Fibroblast of skin of scalp (primary cell): ENCODE measurements around the gene TOLLIP. TPM values are rescaled to one million over a fixed set of nuclear protein-coding genes. Genes with fewer than 3 reads are reported as not detected.
A peak's percentile ranks its signal among the peaks of the same experiment; 100 is the strongest.
"Not testable (repeated sequence)": the region's sequence is repeated elsewhere in the genome, so short reads cannot be mapped to it uniquely, and the experiment has no call there.

Experiments
- DNase-seq: peaks from one replicate; pipeline ENCODE4 v3.0.0-alpha.2; 2013
- polyA plus RNA-seq, 2 experiments: library from polyadenylated mRNA; unstranded; fragments of 120-200 nt; gene quantifications; one replicate each; pipeline ENCODE4 v1.2.1, GENCODE V29; 2013; ENCODE audit not compliant: insufficient read length in 2 of 2

The TOLLIP gene
- polyA plus RNA-seq (2013, experiment 1 of 2; ENCODE audit: insufficient read length): 33.2 TPM
- 31.1 TPM for polyA plus RNA-seq (2013, experiment 2 of 2; ENCODE audit: insufficient read length)

- peak; percentile 94 for DNase-seq
Observed at GRCh38 chr11:1309498-1310317, at the start of gene TOLLIP. Gene TOLLIP (minus strand): TSS chr11:1309632. CDS start chr11:1309498, 134 bp downstream.

DNA sequence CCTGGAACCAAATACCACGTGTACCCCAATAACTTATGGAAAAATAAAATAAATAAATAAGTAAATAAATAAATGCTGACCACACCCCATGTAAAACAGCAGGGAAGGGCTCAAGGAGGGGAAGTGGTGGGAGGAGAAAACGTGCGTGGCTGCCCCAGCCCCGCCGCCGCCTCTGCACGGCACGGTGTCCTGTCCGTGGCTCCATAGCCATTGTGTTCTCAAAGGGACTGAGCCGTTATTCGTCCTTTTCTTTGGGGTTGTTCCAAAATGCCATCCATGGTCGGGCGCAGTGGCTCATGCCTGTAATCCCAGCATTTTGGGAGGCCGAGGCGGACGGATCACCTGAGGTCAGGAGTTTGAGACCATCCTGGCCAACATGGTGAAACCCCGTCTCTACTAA is 49.5 kb upstream of the TOLLIP start:
- DNase-seq: not testable (repeated sequence)

- no peak for DNase-seq
Observed at GRCh38 chr11:1358286-1358685, 48.9 kb upstream of the TOLLIP start.

DNA sequence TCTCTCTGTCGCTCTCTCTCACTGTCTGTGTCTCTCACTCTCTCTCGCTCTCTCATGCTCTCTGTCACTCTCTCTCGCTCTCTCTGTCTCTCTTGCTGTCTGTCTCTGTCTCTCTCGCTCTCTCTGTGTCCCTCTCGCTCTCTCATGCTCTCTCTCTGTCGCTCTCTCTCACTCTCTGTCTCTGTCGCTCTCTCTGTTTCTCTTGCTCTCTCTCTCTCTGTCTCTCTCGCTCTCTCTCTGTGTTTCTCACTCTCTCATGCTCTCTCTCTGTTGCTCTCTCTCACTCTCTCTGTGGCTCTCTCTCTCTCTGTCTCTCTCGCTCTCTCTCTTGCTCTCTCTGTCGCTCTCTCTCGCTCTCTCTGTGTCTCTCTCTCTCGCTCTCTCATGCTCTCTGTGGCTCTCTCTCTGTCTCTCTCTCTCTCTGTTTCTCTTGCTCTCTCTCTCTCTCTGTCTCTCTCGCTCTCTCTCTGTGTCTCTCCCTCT is 47.1 kb upstream of the TOLLIP start:
- DNase-seq: no peak

GRCh38 chr11:1356007-1356435 is 46.6 kb upstream of the TOLLIP start:
- no peak for DNase-seq

- DNase-seq: no peak
Observed at GRCh38 chr11:1354125-1354938, 44.9 kb upstream of the TOLLIP start.

DNA sequence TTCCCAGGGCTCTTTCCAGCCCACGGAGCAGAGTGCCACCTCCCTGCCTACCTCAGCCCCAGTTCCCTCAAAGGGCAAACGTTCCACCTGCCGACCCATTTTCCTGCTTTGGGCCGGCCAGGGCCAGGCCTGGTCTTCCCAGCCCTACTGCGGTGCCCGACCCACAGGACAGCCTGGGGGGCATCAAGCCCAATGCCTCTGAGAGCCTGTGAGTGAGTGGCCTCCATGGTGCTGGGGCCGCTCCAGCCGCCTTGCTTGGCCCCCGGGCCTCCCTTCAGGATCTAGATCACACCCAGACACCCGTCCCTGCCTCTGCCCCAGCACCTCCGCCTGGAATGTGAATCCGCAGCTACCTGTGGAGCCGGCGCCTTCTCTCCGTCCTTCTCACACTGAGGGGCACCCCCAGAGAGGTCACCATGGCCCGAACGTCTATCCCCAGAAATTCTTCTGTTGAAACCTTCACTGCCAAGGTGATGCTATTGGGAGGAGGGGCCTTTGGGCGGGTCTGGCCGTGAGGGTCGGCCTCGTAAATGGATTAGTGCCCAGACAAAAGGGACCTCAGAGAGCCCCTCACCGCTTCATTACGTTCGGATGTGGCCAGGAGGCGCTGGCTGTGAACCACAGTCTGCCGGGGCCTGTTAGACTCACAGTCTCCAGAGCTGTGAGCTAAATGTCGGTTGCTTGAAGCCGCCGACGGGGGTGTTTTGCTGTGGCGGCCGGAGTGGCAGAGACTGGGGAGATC is 44.1 kb upstream of the TOLLIP start:
- DNase-seq: no peak

DNA sequence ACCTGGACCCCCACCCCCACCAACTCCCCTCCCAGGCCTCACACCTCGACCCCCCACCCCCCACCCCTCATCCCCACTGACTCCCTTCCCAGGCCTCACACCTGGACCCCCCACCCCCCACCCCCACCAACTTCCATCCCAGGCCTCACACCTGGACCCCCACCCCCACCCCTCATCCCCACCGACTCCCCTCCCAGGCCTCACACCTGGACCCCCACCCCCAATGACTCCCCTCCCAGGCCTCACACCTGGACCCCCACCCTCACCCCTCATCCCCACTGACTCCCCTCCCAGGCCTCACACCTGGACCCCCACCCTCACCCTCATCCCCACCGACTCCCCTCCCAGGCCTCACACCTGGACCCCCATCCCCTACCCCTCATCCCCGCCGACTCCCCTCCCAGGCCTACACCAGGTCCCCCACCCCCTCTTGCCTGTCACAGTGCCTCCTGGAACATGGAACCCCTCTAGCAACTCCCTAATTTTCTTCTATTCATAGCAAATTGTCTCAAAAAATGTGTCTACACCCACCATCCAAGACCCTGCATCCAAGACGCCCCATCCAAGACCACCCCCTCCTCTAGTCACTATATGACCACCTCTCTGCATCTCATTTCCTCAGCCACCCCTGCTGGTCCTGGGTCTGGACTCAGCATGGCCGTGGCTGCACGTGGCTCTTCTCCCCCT is 43.4 kb upstream of the TOLLIP start:
- DNase-seq: no peak

DNA sequence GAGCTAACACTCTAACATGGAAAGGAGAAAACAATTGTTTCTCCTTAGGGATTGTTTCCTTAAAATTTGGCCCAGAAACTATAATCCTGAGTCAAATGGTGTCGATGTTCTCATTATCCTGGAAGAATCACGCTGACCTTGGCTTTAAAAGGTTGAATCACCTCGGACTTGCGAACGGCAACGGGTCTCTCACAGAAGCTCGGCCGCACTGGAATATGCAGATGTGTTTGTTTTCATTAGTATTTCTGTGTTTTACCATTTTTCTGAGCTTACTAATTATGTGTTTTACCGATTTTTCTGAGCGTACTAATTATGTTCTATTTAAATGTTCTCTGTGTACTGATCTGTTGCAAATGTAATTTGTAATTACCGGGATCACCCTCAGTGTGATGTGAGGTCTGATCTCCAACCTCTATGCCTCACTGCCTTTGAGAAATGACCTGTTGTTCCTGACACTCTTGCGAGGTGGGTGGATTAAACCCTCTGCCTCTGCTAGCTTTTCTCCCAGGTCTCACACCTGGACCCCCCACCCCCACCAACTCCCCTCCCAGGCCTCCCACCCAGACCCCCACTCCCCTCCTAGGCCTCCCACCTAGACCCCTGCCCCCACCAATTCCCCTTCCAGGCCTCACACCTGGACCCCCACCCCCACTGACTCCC is 42.0 kb upstream of the TOLLIP start:
- DNase-seq: no peak

DNA sequence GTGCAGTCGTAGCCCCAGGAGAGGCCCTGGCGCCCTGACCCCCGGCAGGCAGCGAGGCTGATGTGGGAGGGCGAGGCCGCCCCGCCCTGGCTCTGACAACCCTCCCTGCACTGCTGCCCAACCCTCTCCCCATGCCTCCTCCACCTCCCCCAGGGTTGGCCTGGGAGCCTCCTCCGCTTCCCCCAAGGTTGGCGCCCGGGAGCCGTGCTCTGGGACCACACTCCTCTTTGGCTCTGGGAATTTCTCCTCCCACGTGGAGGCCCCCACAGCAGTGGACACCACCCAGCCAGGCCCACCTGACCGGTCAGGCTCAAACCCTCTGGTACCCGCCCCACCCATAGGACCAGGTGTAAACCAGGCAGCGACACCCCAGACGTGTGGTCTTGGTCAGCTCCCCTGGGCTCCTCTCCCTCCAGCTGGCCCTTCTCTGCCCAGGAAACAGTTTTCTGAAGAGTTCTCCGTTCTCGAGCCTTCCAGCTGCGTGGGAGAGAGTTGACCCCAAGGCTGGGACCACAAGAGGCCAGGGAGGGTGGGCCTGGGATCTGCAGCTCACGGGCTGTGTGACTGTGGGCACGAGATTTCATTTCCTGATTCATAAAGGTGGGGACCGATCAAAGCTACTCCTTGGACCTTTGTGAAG is 40.8 kb upstream of the TOLLIP start:
- no peak for DNase-seq

GRCh38 chr11:1349327-1350041 is 40.1 kb upstream of the TOLLIP start:
- no peak for DNase-seq

DNA sequence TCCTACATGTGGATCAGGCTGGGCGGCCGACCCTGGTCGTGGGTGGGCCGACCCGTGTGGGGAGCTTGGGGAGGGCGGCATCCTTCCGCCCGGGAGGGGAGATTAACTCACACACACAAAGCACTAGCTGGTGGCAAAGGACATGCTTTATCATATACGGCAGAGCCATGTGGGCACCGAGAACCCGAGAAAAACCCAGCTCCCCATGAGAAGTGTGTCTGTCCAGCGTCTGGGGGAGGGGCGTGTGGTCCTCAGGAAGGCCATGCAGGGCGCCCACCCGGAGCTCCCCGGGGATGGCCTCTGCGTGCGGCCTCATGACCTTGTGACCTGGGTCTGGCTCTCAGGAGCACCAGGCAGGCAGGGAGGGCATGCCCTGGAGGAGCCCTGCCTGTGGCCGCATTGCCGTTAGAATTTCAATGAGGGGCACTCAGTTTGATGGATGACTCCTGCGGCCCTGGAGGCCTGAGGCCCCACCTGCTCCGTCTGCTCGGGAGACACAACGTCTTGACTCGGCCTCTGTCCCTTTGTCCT is 39.4 kb upstream of the TOLLIP start:
- no peak for DNase-seq

- no peak for DNase-seq
Observed at GRCh38 chr11:1348146-1348795, 38.8 kb upstream of the TOLLIP start.

GRCh38 chr11:1347411-1347999 is 38.1 kb upstream of the TOLLIP start:
- DNase-seq: not testable (repeated sequence)

- no peak for DNase-seq
Observed at GRCh38 chr11:1346669-1347390, 37.4 kb upstream of the TOLLIP start.

GRCh38 chr11:1345737-1346513 is 36.5 kb upstream of the TOLLIP start:
- no peak for DNase-seq

DNA sequence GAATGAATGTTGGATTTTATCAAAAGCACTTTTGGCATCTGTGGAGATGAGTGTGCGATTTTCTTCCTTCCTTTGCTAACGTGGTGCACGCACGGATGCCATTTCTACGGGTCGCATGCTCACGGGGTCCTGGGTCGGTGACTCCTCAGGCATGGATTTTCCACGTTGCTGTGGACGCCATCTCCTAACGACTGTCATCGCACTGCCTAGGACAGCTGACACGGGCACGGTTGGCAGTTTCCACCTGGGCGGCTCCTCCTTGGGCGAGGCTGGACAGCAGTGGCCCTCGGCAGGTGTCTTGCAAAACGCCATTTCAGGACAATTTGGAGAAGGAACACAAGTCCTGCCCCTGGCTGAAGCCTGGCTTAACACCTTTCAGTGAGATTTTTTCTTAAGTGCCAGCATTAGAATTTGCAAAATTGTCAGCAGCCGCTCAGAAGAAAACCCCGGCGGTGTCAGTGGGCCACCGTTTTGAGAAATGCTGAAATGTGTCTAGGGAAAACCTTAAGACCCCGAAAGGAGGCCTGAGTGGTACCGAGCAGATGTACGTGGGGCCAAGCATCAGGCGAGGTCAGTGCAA is 34.7 kb upstream of the TOLLIP start:
- no peak for DNase-seq
